SK-N-SH (cell line): ENCODE results near the gene BRICD5. TPM values are rescaled to one million over a fixed set of nuclear protein-coding genes. Genes with fewer than 3 reads are reported as not detected.

Experiments
- CTCF ChIA-PET: fragments of 300-600, 350-600 bp; formaldehyde crosslinking; extraction: SDS; loops from one replicate; lab custom pipeline; 2021; lab: Yijun Ruan, JAX
- POLR2A ChIA-PET: fragments of 350-600 bp; sonication (Branson Sonifier 250); formaldehyde crosslinking; extraction: SDS; loops from one replicate; lab custom pipeline; 2020; ENCODE audit warnings: antibody characterized with exemption, inconsistent platforms; lab: Yijun Ruan, JAX
- DNase-seq: peaks from one replicate; pipeline ENCODE4 v3.0.0; 2012
- H2AFZ ChIP-seq: fragments of 200-600 bp; sonication (generic); 2 replicates; pipeline ENCODE4 v1.8.1; 2016; ENCODE audit warnings: antibody characterized with exemption, mild to moderate bottlenecking, low read depth
- H3F3A ChIP-seq: fragments of 200-600 bp; sonication (generic); replicated peaks from 2 replicates; pipeline ENCODE3; 2016; ENCODE audit warnings: antibody characterized with exemption, mild to moderate bottlenecking; ENCODE audit not compliant: insufficient read depth
- H3K27ac ChIP-seq, 2 experiments: fragments of 200-500 bp in 1 of 2; fragments of 200-600 bp in 1 of 2; sonication (Bioruptor generic) in 1 of 2; sonication (generic), shearing (Covaris generic) in 1 of 2; 2 replicates each; pipeline versions ENCODE4 v1.5.1 to v1.6.1; 2014 to 2016; ENCODE audit warnings: low read depth in 2 of 2, inconsistent platforms in 1 of 2, low read length in 1 of 2, mild to moderate bottlenecking in 1 of 2, mixed read lengths in 1 of 2
- H3K27me3 ChIP-seq: fragments of 200-600 bp; sonication (generic), shearing (Covaris generic); 2 replicates; pipeline ENCODE4 v1.6.1; 2016; ENCODE audit warnings: mixed run types; ENCODE audit not compliant: insufficient read depth
- H3K36me3 ChIP-seq, 2 experiments: fragments of 200-500 bp in 1 of 2; fragments of 200-600 bp in 1 of 2; sonication (Bioruptor generic) in 1 of 2; sonication (generic) in 1 of 2; replicated peaks in 1 of 2; 2 replicates each; pipeline versions ENCODE3 to v1.5.1; 2014 to 2016; ENCODE audit warnings: low read length in 1 of 2, mild to moderate bottlenecking in 1 of 2; ENCODE audit not compliant: insufficient read depth in 2 of 2, control insufficient read depth in 1 of 2
- H3K4me1 ChIP-seq, 2 experiments: fragments of 200-500 bp in 1 of 2; fragments of 200-600 bp in 1 of 2; sonication (Bioruptor generic) in 1 of 2; sonication (generic), shearing (Covaris generic) in 1 of 2; 2 replicates each; pipeline versions ENCODE4 v1.5.1 to v1.6.1; 2014 to 2016; ENCODE audit warnings: low read depth in 1 of 2, low read length in 1 of 2, mixed run types in 1 of 2; ENCODE audit not compliant: insufficient read depth in 2 of 2, control insufficient read depth in 1 of 2
- H3K4me2 ChIP-seq: fragments of 200-600 bp; sonication (generic), shearing (Covaris generic); 2 replicates; pipeline ENCODE4 v1.6.1; 2017; ENCODE audit warnings: mixed run types
- H3K4me3 ChIP-seq, 2 experiments: fragments of 200-500 bp in 1 of 2; fragments of 200-600 bp in 1 of 2; sonication (Bioruptor generic) in 1 of 2; sonication (generic), shearing (Covaris generic) in 1 of 2; 2 replicates each; pipeline versions ENCODE4 v1.5.1 to v1.8.1; 2014 to 2016; ENCODE audit warnings: low read depth in 2 of 2, inconsistent platforms in 1 of 2, low read length in 1 of 2, mild to moderate bottlenecking in 1 of 2, mixed read lengths in 1 of 2, moderate library complexity in 1 of 2
- H3K79me2 ChIP-seq: fragments of 200-600 bp; sonication (generic); 2 replicates; pipeline ENCODE4 v1.8.1; 2017; ENCODE audit warnings: mild to moderate bottlenecking; ENCODE audit not compliant: insufficient read depth
- H3K9ac ChIP-seq: fragments of 200-600 bp; sonication (generic); 2 replicates; pipeline ENCODE4 v1.6.1; 2017; ENCODE audit warnings: mixed run types
- H3K9me2 ChIP-seq: fragments of 200-600 bp; sonication (generic); 2 replicates; pipeline ENCODE4 v1.6.1; 2017; ENCODE audit warnings: mixed run types
- H3K9me3 ChIP-seq: fragments of 200-600 bp; sonication (generic); 2 replicates; pipeline ENCODE4 v1.6.1; 2017; ENCODE audit warnings: mixed run types, mild to moderate bottlenecking, moderate library complexity
- H4K20me1 ChIP-seq: fragments of 200-600 bp; sonication (generic); 2 replicates; pipeline ENCODE4 v1.6.1; 2017; ENCODE audit warnings: mild to moderate bottlenecking, mixed run types; ENCODE audit not compliant: insufficient read depth
- CHD2 ChIP-seq: fragments of 150-350 bp; IDR thresholded peaks from 2 replicates; pipeline ENCODE4 v1.6.1; 2018; ENCODE audit warnings: low read length; ENCODE audit not compliant: partially characterized antibody
- EZH2phosphoT487 ChIP-seq: fragments of 200-600 bp; sonication (generic); IDR thresholded peaks from 2 replicates; pipeline ENCODE4 v1.6.1; 2017; ENCODE audit warnings: low read depth, mixed run types, mild to moderate bottlenecking, antibody characterized with exemption, moderate library complexity, borderline replicate concordance
- RXRA ChIP-seq: IDR thresholded peaks from 2 replicates; pipeline ENCODE4 v1.4.0; 2012; ENCODE audit warnings: low read depth, mild to moderate bottlenecking, borderline replicate concordance
- TCF12 ChIP-seq: IDR thresholded peaks from 2 replicates; pipeline ENCODE4 v1.4.0; 2012
- TEAD4 ChIP-seq: IDR thresholded peaks from 2 replicates; pipeline ENCODE4 v1.4.0; 2012; ENCODE audit warnings: mild to moderate bottlenecking, borderline replicate concordance; ENCODE audit not compliant: insufficient read depth
- WGBS: methylation state at CpG from one replicate; pipeline ENCODE4 v1.1.6; 2017; ENCODE audit warnings: low lambda C conversion rate; 5-methylcytosine and 5-hydroxymethylcytosine counted together
- polyA plus RNA-seq, 3 experiments: library from polyadenylated mRNA; depleted of rRNA; stranded (reverse); fragments of >200 nt; gene quantifications; 2 replicates each; pipeline ENCODE4 v1.2.3, GENCODE V29; 2012
- TF ChIP-seq, protein P1 (sequence below): fragments of 200-600 bp; sonication (generic); IDR thresholded peaks from 2 replicates; pipeline ENCODE4 v1.6.1; 2017; ENCODE audit warnings: antibody characterized with exemption, mild to moderate bottlenecking, moderate library complexity
- TF ChIP-seq, protein P2 (sequence below): IDR thresholded peaks from 2 replicates; pipeline ENCODE4 v1.4.0; 2012; ENCODE audit warnings: low read depth, borderline replicate concordance
- TF ChIP-seq, protein P3 (sequence below): IDR thresholded peaks from 2 replicates; pipeline ENCODE4; 2012
- TF ChIP-seq, protein P4 (sequence below): IDR thresholded peaks from 2 replicates; pipeline ENCODE4 v1.4.0; 2012; ENCODE audit warnings: low read depth, borderline replicate concordance

Gene BRICD5
- polyA plus RNA-seq, 1 of the 3 experiments (the other 2 are of a cell fraction), result 2.3 TPM

DNA sequence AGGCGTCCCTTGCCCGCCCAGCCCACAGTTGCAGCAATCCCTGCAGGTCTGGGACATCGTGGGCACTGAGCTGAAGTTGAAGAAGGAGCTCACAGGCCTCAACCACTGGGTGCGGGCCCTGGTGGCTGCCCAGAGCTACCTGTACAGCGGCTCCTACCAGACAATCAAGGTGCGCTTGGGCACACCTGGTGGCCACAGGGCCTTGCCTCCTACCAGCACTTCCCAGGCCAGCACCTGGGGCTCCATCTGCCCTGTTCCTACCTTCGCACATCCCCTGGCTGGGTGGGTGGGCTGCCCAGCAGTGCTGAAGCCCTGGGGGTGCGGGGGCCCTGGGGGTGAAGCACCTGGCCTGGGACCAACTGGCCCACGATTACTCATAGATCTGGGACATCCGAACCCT lies 35.2 kb downstream of the BRICD5 start:
- H3K9me3 ChIP-seq, result no peaks in the 10 kb centered on the region
- H3K4me1 ChIP-seq, result no peaks in the 10 kb centered on the region
- CTCF ChIA-PET, result interaction anchor here (1.5 kb wide), 1 partner anchor 19 kb away, joined by 4 read pairs; no protein-coding TSS in a partner anchor
- no peak overlapping the region for H3K9ac ChIP-seq
- no peak overlapping the region for H3K4me3 ChIP-seq
- H3F3A ChIP-seq, result no peaks in the 10 kb centered on the region
- no peaks in the 10 kb centered on the region for H3K9me2 ChIP-seq
- H4K20me1 ChIP-seq, result no peaks in the 10 kb centered on the region
- H2AFZ ChIP-seq, result no peak overlapping the region
- H3K4me2 ChIP-seq, result no peak overlapping the region
- POLR2A ChIA-PET, result interaction anchor here (1.4 kb wide), 1 partner anchor 13 kb away, joined by 4 read pairs; no protein-coding TSS in a partner anchor
- WGBS, result 100% methylated on average over 1 of the region's 10 CpGs
- H3K27ac ChIP-seq, result no peak overlapping the region
- no peaks in the 10 kb centered on the region for H3K79me2 ChIP-seq
- TF ChIP-seq, protein P1, sequence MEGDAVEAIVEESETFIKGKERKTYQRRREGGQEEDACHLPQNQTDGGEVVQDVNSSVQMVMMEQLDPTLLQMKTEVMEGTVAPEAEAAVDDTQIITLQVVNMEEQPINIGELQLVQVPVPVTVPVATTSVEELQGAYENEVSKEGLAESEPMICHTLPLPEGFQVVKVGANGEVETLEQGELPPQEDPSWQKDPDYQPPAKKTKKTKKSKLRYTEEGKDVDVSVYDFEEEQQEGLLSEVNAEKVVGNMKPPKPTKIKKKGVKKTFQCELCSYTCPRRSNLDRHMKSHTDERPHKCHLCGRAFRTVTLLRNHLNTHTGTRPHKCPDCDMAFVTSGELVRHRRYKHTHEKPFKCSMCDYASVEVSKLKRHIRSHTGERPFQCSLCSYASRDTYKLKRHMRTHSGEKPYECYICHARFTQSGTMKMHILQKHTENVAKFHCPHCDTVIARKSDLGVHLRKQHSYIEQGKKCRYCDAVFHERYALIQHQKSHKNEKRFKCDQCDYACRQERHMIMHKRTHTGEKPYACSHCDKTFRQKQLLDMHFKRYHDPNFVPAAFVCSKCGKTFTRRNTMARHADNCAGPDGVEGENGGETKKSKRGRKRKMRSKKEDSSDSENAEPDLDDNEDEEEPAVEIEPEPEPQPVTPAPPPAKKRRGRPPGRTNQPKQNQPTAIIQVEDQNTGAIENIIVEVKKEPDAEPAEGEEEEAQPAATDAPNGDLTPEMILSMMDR, result no peak
- TF ChIP-seq CHD2 (no peak), RXRA (no peak), EZH2phosphoT487 (no peak), TEAD4 (no peak)
- TF ChIP-seq, protein P2, sequence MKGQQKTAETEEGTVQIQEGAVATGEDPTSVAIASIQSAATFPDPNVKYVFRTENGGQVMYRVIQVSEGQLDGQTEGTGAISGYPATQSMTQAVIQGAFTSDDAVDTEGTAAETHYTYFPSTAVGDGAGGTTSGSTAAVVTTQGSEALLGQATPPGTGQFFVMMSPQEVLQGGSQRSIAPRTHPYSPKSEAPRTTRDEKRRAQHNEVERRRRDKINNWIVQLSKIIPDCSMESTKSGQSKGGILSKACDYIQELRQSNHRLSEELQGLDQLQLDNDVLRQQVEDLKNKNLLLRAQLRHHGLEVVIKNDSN, result no peak
- TF ChIP-seq, protein P3, sequence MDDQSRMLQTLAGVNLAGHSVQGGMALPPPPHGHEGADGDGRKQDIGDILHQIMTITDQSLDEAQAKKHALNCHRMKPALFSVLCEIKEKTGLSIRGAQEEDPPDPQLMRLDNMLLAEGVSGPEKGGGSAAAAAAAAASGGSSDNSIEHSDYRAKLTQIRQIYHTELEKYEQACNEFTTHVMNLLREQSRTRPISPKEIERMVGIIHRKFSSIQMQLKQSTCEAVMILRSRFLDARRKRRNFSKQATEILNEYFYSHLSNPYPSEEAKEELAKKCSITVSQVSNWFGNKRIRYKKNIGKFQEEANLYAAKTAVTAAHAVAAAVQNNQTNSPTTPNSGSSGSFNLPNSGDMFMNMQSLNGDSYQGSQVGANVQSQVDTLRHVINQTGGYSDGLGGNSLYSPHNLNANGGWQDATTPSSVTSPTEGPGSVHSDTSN, result no peak
- H3K36me3 ChIP-seq, result peaks cover 0 to 64% of the 10 kb centered on the region in 2 experiments
- H3K27me3 ChIP-seq, result no peaks in the 10 kb centered on the region
- no peak for DNase-seq

DNA sequence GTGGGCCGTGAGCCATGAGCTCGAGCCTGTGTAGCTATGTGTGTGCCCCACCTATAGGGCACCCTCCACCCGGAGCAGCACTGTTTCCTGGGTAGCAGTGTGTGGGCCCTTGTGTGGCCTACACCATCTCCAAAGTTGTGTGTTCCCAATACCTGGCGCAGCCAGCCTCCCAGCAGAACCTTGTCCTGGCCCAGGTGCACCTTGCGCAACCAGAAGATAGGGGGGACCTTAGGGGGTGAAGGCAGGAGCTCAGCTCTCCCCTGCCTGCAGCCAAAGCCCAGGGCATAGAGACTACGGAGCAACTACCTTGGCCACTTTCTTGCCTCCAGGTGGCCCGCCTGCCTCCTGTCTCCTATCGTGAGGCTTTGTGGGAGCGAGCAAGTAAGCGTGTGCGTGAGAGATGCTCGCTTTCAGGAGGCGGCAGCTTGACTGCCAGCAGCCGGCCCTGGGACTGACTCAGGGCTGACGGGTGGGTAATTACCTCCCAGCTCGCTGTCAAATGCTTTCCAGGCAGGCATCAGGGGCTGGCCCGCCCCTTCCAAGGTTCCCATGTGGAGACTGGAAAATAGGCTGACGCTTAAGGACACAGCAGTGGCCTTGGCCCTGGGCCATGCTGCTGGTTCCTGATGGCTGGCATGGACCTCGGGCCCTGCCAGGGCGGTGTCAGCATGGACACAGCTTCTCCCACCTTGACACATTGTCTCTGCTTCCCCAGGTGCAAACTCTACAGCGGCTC lies 36.1 kb downstream of the BRICD5 start:
- no peak for TF ChIP-seq TCF12
- TF ChIP-seq, protein P4, sequence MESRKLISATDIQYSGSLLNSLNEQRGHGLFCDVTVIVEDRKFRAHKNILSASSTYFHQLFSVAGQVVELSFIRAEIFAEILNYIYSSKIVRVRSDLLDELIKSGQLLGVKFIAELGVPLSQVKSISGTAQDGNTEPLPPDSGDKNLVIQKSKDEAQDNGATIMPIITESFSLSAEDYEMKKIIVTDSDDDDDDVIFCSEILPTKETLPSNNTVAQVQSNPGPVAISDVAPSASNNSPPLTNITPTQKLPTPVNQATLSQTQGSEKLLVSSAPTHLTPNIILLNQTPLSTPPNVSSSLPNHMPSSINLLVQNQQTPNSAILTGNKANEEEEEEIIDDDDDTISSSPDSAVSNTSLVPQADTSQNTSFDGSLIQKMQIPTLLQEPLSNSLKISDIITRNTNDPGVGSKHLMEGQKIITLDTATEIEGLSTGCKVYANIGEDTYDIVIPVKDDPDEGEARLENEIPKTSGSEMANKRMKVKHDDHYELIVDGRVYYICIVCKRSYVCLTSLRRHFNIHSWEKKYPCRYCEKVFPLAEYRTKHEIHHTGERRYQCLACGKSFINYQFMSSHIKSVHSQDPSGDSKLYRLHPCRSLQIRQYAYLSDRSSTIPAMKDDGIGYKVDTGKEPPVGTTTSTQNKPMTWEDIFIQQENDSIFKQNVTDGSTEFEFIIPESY, result no peak
- H3K79me2 ChIP-seq, result no peaks in the 10 kb centered on the region
- H3K36me3 ChIP-seq, result peaks cover 0 to 73% of the 10 kb centered on the region in 2 experiments
- 99% methylated on average over 13 of the region's 21 CpGs for WGBS
- CTCF ChIA-PET, result interaction anchor here (1.5 kb wide), 1 partner anchor 20 kb away, joined by 4 read pairs; no protein-coding TSS in a partner anchor
- H3K4me2 ChIP-seq, result no peak overlapping the region
- H3K9me3 ChIP-seq, result no peaks in the 10 kb centered on the region
- no peak overlapping the region for H2AFZ ChIP-seq
- no peak overlapping the region for H3K27ac ChIP-seq
- POLR2A ChIA-PET, result interaction anchor here (1.4 kb wide), 1 partner anchor 12 kb away, joined by 4 read pairs; no protein-coding TSS in a partner anchor
- no peaks in the 10 kb centered on the region for H4K20me1 ChIP-seq
- no peaks in the 10 kb centered on the region for H3K9me2 ChIP-seq
- H3K9ac ChIP-seq, result no peak overlapping the region
- no peak for DNase-seq
- no peaks in the 10 kb centered on the region for H3K4me1 ChIP-seq
- H3K27me3 ChIP-seq, result no peaks in the 10 kb centered on the region
- no peak overlapping the region for H3K4me3 ChIP-seq
- H3F3A ChIP-seq, result no peaks in the 10 kb centered on the region
